ENCODE results near the gene OSGIN1.

OSGIN1 gene

GRCh38 chr16:83911290-83911689 lies 41.8 kb upstream of the OSGIN1 start:
- no peak for TF ChIP-seq CTCF (IDR thresholded peaks at IDR 0.05; ENCODE audit: extremely low read depth, insufficient read depth, missing control alignments)
- in situ Hi-C loops (cut with MboI; ENCODE audit: low pct_unique_long_range_greater_than_20kb, low sequenced_read_pairs, unreplicated experiment): no loop called here
- DNase-seq (ENCODE audit: low spot score): no peak

DNA sequence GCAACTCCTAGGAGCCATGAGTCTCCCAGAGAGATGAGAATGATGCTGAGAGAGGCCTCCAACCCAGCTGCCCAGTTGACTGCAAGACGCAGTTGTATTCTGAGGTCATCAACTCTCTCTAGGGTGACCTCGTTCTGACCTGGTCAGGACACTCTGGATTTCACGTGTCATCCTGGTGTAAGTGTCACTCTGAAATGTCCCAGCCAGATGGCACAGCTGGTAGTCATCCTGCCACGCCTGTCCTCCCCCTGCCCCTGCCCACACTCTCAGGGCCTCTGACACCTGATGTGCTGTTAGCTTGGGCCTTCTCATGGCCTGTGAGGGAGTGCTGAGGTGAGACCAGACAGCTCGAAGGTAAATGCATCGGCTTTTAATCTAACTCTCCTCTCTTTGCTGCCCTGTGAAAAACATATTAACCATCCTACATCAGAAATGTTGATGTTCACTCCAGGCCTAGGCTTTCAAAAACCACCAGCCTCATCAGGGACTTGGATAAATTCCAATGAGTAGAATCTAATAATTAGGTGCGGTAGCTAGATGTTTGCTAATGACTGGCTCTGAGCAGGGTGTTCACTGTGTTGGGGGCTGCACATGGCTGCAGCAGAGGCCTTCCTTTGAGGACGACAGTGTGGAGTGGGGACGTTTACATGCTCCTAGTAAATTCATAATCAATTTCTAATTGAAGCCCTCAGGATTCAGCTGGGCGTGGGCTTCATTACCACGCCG lies 40.4 kb upstream of the OSGIN1 start:
- in situ Hi-C loops (cut with MboI; ENCODE audit: low pct_unique_long_range_greater_than_20kb, low sequenced_read_pairs, unreplicated experiment): no loop called here
- no peak for DNase-seq (ENCODE audit: low spot score)
- TF ChIP-seq CTCF (IDR thresholded peaks at IDR 0.05; ENCODE audit: extremely low read depth, insufficient read depth, missing control alignments): no peak

DNA sequence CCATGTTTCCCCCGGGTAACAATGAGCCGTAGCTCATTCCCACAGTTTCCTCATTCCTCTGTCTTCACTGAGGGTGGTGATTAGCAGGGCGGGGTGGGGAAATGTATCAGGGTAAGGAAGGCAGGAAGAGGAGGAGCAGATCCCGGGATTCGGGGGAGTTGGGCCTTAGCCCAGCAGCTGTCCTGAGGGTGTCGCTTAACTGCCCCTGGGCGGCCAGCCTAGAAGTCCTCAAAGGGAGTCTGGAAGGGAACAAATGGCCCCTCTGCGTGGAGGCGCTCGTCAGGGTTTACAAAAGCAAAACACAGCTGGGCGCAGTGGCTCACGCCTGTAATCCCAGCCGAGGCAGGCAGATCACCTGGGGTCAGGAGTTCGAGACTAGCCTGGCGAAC lies 39.8 kb upstream of the OSGIN1 start:
- DNase-seq (ENCODE audit: low spot score): no peak
- in situ Hi-C loops (cut with MboI; ENCODE audit: low pct_unique_long_range_greater_than_20kb, low sequenced_read_pairs, unreplicated experiment): no loop called here
- no peak for TF ChIP-seq CTCF (IDR thresholded peaks at IDR 0.05; ENCODE audit: extremely low read depth, insufficient read depth, missing control alignments)

DNA sequence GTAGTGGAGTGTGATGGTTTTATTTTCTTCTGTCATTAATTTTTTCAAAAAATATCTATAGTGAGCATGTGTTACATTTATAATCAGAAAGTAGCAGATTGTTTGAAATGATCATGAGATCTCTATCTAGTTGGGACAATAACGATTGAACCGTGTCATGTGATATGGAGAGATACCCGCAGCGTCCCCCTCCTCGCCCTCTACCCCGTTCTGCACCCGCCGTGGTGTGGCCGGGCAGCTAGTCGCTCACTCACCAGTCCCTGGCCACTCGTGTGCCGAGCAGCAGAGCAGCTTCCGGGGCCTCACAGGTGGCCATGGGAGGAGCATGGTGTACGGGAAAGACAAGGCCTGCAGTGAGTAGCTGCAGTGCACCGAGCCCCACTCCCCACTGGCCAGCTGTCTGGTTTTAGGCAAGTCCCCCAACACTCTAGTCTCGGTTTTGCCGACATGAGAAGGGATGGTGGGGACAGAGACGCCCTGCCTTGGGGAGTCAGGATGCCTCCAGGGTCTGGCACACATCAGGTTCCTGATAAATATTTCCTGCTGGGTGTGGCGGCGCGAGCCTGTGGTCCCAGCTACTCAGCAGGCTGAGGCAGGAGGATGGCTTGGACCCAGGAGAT lies 38.8 kb upstream of the OSGIN1 start:
- TF ChIP-seq CTCF (IDR thresholded peaks at IDR 0.05; ENCODE audit: extremely low read depth, insufficient read depth, missing control alignments): no peak
- in situ Hi-C loops (cut with MboI; ENCODE audit: low pct_unique_long_range_greater_than_20kb, low sequenced_read_pairs, unreplicated experiment): no loop called here
- no peak for DNase-seq (ENCODE audit: low spot score)

- in situ Hi-C loops (cut with MboI; ENCODE audit: low pct_unique_long_range_greater_than_20kb, low sequenced_read_pairs, unreplicated experiment): no loop called here
- no peak for TF ChIP-seq CTCF (IDR thresholded peaks at IDR 0.05; ENCODE audit: extremely low read depth, insufficient read depth, missing control alignments)
- no peak for DNase-seq (ENCODE audit: low spot score)
Observed at GRCh38 chr16:83915081-83915480, 38.0 kb upstream of the OSGIN1 start.

- in situ Hi-C loops (cut with MboI; ENCODE audit: low pct_unique_long_range_greater_than_20kb, low sequenced_read_pairs, unreplicated experiment): no loop called here
- no peak for DNase-seq (ENCODE audit: low spot score)
- TF ChIP-seq CTCF (IDR thresholded peaks at IDR 0.05; ENCODE audit: extremely low read depth, insufficient read depth, missing control alignments): no peak
Observed at GRCh38 chr16:83915491-83915890, 37.5 kb upstream of the OSGIN1 start.

All from GM13977 (cell line).